Loucy (cell line): Measurements from ENCODE around the gene IL16.
"Not testable (repeated sequence)": the region's sequence is repeated elsewhere in the genome, so short reads cannot be mapped to it uniquely, and the experiment has no call there.

Source experiments
- H2AFZ ChIP-seq: fragments of 200-600 bp; sonication (generic); 2 replicates; pipeline ENCODE4 v1.6.0; 2016; ENCODE audit warnings: antibody characterized with exemption, mild to moderate bottlenecking, low read length, moderate library complexity
- H3F3A ChIP-seq: fragments of 200-600 bp; 2 replicates; pipeline ENCODE4 v1.6.0; 2016; ENCODE audit warnings: antibody characterized with exemption, low read depth, mild to moderate bottlenecking
- H3K27me3 ChIP-seq: fragments of 200-600 bp; sonication (generic); 2 replicates; pipeline ENCODE4 v1.6.1; 2014; ENCODE audit warnings: low read length, mild to moderate bottlenecking; ENCODE audit not compliant: insufficient read depth, poor library complexity, severe bottlenecking
- H3K36me3 ChIP-seq: fragments of 200-600 bp; sonication (generic); 2 replicates; pipeline ENCODE4 v1.6.1; 2016; ENCODE audit warnings: low read length; ENCODE audit not compliant: insufficient read depth
- H3K4me1 ChIP-seq: fragments of 200-600 bp; sonication (generic); 2 replicates; pipeline ENCODE4 v1.5.1; 2014; ENCODE audit warnings: low read length, mild to moderate bottlenecking; ENCODE audit not compliant: insufficient read depth, poor library complexity, severe bottlenecking
- H3K4me2 ChIP-seq: fragments of 200-600 bp; sonication (generic); 2 replicates; pipeline ENCODE4 v1.6.0; 2014; ENCODE audit warnings: antibody characterized with exemption, low read length, low read depth, mild to moderate bottlenecking; ENCODE audit not compliant: poor library complexity, severe bottlenecking
- H3K4me3 ChIP-seq: fragments of 200-600 bp; sonication (generic); 2 replicates; pipeline ENCODE4 v1.5.1; 2014; ENCODE audit warnings: low read length, mild to moderate bottlenecking, mixed read lengths; ENCODE audit not compliant: poor library complexity, severe bottlenecking
- H3K79me2 ChIP-seq: fragments of 200-600 bp; sonication (generic); 2 replicates; pipeline ENCODE4 v1.6.1; 2014; ENCODE audit warnings: low read length; ENCODE audit not compliant: insufficient read depth
- H3K9ac ChIP-seq: fragments of 200-600 bp; sonication (generic); 2 replicates; pipeline ENCODE4 v1.6.0; 2014; ENCODE audit warnings: mild to moderate bottlenecking, low read depth, low read length, moderate library complexity; ENCODE audit not compliant: poor library complexity, severe bottlenecking
- H3K9me2 ChIP-seq: fragments of 200-600 bp; sonication (generic); replicated peaks from 2 replicates; pipeline ENCODE4 v1.6.1; 2016; ENCODE audit warnings: low read depth, low read length, mixed read lengths
- H3K9me3 ChIP-seq: fragments of 200-600 bp; sonication (generic); 2 replicates; pipeline ENCODE4 v1.6.1; 2014; ENCODE audit warnings: mild to moderate bottlenecking, antibody characterized with exemption, low read length, low read depth; ENCODE audit not compliant: insufficient read depth
- H4K20me1 ChIP-seq: fragments of 200-600 bp; sonication (generic); 2 replicates; pipeline ENCODE4 v1.6.0; 2014; ENCODE audit warnings: antibody characterized with exemption, low read length, mild to moderate bottlenecking; ENCODE audit not compliant: insufficient read depth, poor library complexity, severe bottlenecking
- EZH2phosphoT487 ChIP-seq: fragments of 200-600 bp; IDR thresholded peaks from 2 replicates; pipeline ENCODE4 v1.6.1; 2018; ENCODE audit warnings: antibody characterized with exemption, mild to moderate bottlenecking, moderate library complexity, borderline replicate concordance
- TF ChIP-seq, protein P1 (sequence below): fragments of 200-600 bp; sonication (generic); conservative IDR thresholded peaks from 2 replicates; pipeline ENCODE4 v1.5.1; 2014; ENCODE audit warnings: mild to moderate bottlenecking, antibody characterized with exemption, low read length

Gene IL16

DNA sequence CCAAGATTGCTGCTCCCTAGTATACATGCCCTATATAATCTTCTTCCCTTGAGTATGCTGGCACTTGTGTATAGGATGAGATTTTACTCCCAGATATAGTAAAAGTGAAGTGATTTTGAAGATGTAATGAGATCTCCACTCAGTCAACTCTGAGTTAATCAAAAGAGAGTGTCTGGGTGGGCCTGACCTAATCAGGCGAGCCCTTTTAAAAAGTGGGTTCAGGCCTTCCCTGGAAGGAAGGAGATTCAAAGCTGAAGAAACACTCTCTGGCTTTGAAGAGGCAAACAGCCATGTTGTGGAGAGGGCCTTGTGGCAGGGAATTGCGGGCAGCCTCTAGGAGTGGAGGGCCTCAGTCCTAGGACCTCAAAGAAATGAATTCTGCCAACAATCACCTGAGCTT lies 132.8 kb downstream of the IL16 start:
- no peaks in the 10 kb centered on the region for H3K9me3 ChIP-seq
- no peak overlapping the region for H2AFZ ChIP-seq
- no peak overlapping the region for H3K9ac ChIP-seq
- no peaks in the 10 kb centered on the region for H3F3A ChIP-seq
- TF ChIP-seq EZH2phosphoT487, result no peak
- TF ChIP-seq, protein P1, sequence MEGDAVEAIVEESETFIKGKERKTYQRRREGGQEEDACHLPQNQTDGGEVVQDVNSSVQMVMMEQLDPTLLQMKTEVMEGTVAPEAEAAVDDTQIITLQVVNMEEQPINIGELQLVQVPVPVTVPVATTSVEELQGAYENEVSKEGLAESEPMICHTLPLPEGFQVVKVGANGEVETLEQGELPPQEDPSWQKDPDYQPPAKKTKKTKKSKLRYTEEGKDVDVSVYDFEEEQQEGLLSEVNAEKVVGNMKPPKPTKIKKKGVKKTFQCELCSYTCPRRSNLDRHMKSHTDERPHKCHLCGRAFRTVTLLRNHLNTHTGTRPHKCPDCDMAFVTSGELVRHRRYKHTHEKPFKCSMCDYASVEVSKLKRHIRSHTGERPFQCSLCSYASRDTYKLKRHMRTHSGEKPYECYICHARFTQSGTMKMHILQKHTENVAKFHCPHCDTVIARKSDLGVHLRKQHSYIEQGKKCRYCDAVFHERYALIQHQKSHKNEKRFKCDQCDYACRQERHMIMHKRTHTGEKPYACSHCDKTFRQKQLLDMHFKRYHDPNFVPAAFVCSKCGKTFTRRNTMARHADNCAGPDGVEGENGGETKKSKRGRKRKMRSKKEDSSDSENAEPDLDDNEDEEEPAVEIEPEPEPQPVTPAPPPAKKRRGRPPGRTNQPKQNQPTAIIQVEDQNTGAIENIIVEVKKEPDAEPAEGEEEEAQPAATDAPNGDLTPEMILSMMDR, result no peak
- no peaks in the 10 kb centered on the region for H4K20me1 ChIP-seq
- H3K36me3 ChIP-seq, result no peaks in the 10 kb centered on the region
- no peak overlapping the region for H3K4me2 ChIP-seq
- H3K27me3 ChIP-seq, result no peaks in the 10 kb centered on the region
- no peaks in the 10 kb centered on the region for H3K79me2 ChIP-seq
- no peak overlapping the region for H3K4me3 ChIP-seq
- H3K4me1 ChIP-seq, result peaks cover 6% of the 10 kb centered on the region
- no peaks in the 10 kb centered on the region for H3K9me2 ChIP-seq

DNA sequence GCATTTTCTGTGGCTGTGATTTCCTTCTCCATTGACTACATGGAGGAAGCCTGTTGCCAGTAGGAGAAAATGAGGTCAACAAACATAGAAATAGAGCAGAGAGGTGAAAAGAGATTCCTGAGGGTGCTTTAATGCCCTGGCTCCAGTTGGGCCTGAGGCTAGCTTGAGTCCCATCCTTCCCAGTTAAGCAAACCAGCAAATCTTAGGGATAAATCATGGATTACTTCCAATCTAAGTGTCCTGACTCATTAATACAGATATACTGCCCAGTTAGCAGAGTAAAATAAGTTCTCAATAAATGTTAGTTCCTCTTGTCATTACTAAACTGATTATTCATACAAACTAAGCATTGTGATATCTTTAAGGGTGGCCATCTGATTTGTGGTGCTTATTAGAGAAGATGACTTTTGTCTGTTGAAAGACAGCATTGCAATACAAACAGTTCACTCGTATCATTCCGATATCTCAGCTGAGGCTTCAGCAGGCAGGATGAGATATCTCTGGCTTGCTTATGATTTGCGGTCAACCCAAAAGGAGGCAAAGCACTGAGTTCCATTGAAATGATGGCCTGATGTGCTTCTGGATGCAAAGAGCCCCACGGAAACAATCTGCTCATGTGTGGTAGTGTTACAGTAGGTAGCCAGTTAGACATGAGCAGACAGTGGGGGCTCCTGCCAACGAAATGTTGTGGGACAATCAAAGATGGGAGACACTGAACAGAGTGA lies 133.8 kb downstream of the IL16 start:
- H3K4me3 ChIP-seq, result no peak overlapping the region
- no peaks in the 10 kb centered on the region for H4K20me1 ChIP-seq
- H3K9ac ChIP-seq, result no peak overlapping the region
- TF ChIP-seq, protein P1, result no peak
- no peak for TF ChIP-seq EZH2phosphoT487
- no peak overlapping the region; the same call in 1 of the 2 replicates for H2AFZ ChIP-seq
- H3K9me2 ChIP-seq, result no peaks in the 10 kb centered on the region
- no peaks in the 10 kb centered on the region for H3K4me1 ChIP-seq
- H3K27me3 ChIP-seq, result no peaks in the 10 kb centered on the region
- no peaks in the 10 kb centered on the region for H3K9me3 ChIP-seq
- H3K79me2 ChIP-seq, result no peaks in the 10 kb centered on the region
- H3K36me3 ChIP-seq, result no peaks in the 10 kb centered on the region
- no peak overlapping the region for H3K4me2 ChIP-seq
- no peaks in the 10 kb centered on the region for H3F3A ChIP-seq

DNA sequence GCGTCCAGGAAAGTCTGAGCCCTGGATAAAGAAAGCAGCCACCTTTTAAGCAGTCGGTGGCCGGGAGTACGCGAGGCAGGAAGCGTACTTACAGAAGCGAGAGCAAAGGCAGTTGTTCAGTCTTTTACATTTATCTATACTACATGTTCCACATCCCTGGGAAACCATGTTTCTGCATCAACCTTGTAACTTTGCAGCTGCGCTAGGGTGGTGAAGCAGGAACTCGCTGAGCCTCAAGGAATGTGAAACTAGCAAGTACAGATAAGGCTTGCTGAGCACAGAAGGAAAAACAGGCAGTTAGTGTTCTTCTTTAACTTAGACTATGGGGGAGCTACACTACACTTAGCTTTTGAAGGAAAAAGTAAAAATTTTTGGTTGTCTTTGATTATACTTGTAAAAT lies 134.5 kb downstream of the IL16 start:
- not testable (repeated sequence) for H3K9me2 ChIP-seq, H4K20me1 ChIP-seq, H3K4me1 ChIP-seq, H3K79me2 ChIP-seq, H2AFZ ChIP-seq, H3K36me3 ChIP-seq, H3F3A ChIP-seq, H3K4me2 ChIP-seq, H3K9ac ChIP-seq, H3K27me3 ChIP-seq, H3K4me3 ChIP-seq, H3K9me3 ChIP-seq

DNA sequence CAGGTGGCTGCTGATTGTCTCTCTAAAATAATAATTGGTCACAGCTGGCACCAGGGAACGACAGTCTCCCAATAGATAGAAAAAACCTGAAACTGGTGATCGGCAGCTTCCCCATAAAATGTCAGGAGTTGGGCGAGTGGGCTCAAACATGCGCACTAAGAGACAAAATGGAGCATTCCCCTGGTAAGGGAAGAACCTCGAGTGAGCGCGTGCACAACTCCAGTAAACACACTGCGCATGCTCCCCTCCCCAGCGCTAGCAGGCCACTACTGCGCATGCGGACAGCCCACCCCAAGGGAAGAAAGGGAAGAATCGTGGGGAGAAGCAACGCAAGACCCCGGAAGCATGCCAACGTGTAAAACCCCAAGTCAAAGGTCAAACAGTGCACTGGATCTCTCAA lies 134.9 kb downstream of the IL16 start:
- Histone ChIP-seq H3F3A (no peaks in the 10 kb centered on the region), H3K4me2 (no peak overlapping the region), H3K4me3 (no peak overlapping the region), H3K9me2 (no peaks in the 10 kb centered on the region), H3K9ac (no peak overlapping the region), H3K79me2 (no peaks in the 10 kb centered on the region), H3K9me3 (no peaks in the 10 kb centered on the region), H3K4me1 (no peaks in the 10 kb centered on the region), H3K27me3 (no peaks in the 10 kb centered on the region), H4K20me1 (no peaks in the 10 kb centered on the region), H3K36me3 (no peaks in the 10 kb centered on the region), H2AFZ (no peak overlapping the region)
- TF ChIP-seq, protein P1, result no peak
- TF ChIP-seq EZH2phosphoT487, result no peak
